ENCODE measurements around the gene GSTA5.
"Not testable (repeated sequence)": the region's sequence is repeated elsewhere in the genome, so short reads cannot be mapped to it uniquely, and the experiment has no call there.

GSTA5 gene

DNA sequence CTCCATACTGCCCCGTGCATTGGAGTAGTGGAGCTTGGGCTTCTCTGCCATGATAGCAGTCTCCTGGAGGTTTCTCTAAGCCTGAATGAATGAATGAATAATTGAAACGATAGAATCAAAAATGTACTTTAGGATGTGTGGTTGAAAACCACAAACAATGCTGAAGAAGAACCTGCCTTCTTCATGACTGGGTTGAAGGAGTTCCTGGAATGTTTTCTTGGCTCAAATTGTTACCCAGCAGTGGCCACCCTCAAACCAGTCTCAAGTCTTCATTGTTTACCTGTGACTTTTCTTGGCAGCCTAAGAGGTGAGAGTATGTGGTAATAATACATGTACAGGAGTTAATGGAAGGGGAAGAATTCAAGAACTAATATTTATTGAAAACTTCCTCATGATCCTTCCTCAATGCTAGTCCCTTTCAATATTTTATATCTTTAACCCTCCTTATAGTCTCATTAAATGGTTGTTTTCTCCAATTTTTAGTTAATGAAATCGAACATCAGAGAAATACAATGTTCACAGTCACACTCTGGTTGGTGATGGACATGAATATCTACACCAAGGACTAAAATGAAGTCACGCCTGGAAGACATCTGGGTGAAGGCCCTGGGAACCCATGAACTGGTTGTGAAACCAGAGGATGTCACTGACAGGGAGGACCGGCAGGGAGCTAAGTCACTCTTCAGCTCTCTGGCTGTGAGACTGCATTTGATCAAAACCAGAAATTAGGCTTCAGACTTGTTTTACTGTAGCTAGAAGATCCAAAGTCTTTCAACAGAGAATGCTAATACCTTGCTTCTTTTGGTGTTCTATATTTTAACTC is at the start of gene GSTA5:
TSS of gene GSTA5 (minus strand) at position 51 of the 823 bp plus-strand sequence.
- no peak for DNase-seq

DNA sequence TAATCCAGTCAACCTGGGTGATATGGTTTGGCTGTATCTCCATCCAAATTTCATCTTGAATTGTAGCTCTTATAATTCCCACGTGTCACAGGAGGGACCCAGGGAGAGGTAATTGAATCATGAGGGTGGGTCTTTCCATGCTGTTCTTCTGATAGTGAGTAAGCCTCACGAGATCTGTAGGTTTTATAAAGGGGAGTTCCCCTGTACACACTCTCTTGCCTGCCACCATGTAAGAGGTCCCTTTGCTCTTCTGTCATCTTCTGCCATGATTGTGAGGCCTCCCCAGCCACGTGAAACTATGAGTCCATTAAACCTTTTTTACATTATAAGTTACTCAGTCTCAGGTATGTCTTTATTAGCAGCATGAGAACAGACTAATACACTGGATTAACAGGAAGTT is 49.4 kb upstream of the GSTA5 start:
- DNase-seq, result no peak

GRCh38 chr6:52887910-52888524 is 47.4 kb upstream of the GSTA5 start:
- no peak for DNase-seq

- DNase-seq, result peak; percentile 63 to 77
Observed at GRCh38 chr6:52881996-52882841, 41.6 kb upstream of the GSTA5 start.

DNA sequence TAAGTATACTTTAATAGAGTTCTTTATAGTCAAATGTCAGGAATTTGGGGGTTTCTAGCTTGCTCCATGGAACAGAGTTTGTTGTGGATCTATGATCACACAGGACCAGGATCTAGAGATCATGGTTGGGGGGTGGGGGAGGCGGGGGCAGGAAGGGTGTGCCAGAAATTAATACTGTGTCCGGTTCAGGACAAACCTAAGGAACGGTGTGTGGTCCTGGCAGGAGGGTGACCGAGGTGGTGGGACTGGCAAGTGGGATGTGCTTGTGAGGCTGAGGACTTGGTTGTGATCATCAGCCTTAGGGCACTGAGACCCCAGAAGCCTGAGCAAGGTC is 41.0 kb upstream of the GSTA5 start:
- no peak for DNase-seq

- DNase-seq, result no peak
Observed at GRCh38 chr6:52877786-52878185, 37.2 kb upstream of the GSTA5 start.

- no peak for DNase-seq
Observed at GRCh38 chr6:52877168-52877567, 36.6 kb upstream of the GSTA5 start.

DNA sequence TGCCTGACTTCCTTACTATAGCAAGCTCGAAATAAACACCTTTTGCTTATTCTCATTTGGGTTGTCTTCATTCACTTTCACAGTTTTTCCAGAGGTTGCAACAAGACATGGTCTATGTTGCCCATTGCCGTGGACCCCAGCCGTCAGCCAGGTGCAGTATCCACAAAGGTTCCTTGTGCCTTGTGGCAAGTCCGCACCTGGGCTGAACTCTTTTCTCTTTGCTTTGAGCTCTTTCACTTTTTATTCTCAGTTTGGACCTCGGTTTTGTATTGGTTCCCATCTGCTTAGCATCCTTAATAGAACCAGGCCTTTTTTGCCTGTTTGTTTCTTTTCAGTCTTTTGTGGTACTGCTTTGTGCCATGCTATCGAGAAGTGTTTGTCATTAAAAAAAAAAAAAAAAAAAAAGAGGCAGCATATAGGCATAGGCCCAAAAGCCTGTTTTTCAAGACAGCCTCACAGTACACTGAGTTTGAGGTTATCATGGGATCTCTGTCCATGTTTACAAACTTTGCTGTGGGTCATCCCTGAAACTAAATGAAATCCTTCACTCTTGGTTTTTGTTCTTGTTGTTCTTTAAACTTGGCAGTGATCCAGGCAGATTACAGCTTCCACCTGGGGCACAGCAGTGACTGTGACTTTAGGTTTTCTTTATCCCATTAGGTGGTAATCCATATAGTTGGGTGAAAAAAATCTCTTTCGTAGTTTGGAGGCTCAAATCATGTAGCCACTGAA is 35.6 kb upstream of the GSTA5 start:
- DNase-seq, result peak in 1 of 2 experiments; percentile 3

GRCh38 chr6:52872031-52872430 is 31.4 kb upstream of the GSTA5 start:
- DNase-seq, result peak; percentile 28 to 41

DNA sequence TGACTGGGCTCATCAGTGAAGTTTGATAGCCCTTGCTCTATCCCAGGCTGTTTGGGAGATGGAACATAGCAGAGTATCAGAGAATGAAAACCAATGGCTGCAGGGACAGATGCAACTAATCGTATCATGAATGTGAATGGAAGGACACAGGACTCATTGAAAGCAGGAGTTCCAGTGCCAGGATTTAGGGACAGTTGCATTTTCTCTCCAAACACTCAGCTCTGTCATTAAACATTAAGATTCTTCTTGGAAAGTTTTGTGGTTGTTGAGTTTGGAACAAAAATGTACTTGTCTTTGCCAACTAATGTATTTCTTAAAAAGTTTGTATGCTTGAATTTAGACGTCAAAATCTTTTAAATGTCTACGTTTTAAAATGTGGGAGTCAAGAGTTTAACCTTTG is 31.0 kb upstream of the GSTA5 start:
- no peak for DNase-seq

- not testable (repeated sequence) for DNase-seq
Observed at GRCh38 chr6:52870335-52871091, 29.9 kb upstream of the GSTA5 start.

- DNase-seq, result not testable (repeated sequence)
Observed at GRCh38 chr6:52868899-52869298, 28.3 kb upstream of the GSTA5 start.

DNA sequence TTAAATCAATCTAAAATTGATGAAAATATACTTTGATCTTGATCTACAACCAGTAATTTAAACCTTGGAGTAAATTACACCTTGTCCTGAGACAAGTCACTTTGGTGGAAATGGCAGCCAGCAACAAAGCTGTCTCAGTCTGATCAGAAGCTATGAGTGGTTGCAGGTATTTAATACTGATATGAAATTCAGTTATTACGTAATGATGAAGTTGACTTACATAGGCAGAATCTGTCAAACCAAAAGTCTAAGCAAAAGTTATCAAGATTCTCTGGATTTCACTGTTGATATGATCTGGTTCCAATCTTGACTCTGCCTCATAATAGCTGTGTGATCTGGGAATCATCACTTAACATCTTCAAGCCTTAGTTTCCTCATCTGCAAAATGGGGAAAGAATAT is 27.6 kb upstream of the GSTA5 start:
- no peak for DNase-seq

DNA sequence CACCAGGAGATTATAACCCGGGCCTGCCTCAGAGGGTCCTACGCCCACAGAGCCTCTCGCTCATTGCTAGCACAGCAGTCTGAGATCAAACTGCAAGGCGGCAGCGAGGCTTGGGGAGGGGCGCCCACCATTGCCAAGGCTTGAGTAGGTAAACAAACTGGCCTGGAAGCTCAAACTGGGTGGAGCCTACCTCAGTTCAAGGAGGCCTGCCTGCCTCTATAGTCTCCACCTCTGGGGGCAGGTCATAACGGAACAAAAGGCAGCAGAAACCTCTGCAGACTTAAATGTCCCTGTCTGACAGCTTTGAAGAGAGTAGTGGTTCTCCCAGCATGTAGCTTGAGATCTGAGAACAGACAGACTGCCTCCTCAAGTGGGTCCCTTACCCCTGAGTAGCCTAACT is 20.5 kb upstream of the GSTA5 start:
- DNase-seq, result not testable (repeated sequence)

DNA sequence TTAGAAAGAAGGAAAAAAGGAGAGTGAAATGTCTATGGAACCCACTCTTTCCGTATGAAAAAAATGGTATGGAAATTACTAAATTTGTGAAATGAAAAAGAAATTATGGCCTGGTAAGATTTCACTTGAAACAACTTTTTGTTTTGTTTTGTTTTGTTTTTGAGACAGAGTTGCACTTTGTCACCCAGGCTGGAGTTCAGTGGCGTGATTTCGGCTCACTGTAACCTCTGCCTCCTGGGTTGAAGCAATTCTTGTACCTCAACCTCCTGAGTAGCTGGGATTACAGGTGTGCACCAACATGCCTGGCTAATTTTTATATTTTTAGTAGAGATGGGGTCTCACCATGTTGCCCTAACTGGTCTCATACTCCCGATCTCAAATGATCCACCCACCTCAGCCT is 17.8 kb upstream of the GSTA5 start:
- no peak for DNase-seq

GRCh38 chr6:52856137-52856536 is 15.5 kb upstream of the GSTA5 start:
- not testable (repeated sequence) for DNase-seq

DNA sequence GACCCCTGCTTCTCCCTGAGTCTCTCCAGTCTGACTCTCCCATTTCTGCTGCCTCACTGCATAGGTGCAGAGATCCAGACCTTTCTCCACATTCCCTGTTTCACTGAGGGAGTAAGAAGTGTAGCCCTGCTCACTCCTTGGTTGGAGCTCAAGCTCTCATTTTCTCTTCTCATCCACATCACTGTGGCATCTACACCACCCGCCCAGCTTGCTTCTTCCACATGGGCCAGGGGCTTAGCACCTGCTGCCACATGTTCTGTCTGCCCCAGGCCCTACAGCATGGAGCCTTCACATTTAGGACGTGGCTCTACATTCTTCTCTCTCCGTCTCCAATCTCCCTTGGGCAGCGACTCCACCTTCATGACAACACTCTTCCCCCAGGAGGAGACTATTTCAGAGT is 8.5 kb upstream of the GSTA5 start:
- no peak for DNase-seq

GRCh38 chr6:52846002-52846401 is 5.4 kb upstream of the GSTA5 start:
- no peak for DNase-seq

DNA sequence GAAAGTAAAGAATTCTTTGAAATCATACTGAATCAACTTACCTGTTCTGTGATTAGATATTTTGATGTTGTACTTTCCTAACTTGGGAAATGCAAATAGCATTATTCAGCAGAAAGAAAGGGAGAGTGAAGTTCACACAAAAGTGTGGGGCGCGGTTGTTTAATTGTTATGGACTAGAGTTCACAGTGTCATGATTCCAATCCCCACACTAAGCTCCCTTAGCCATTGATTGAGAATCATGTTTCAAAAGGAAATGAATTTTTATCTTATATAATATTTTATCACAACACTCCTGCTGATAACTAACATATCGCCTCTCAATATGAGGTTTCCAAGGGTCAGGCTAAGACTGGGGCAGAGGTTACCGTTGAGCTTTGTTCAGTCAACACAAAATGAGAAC is 3.0 kb upstream of the GSTA5 start:
- DNase-seq, result no peak

- peak; percentile 24 to 52 for DNase-seq
Observed at GRCh38 chr6:52839124-52840055, 1.2 kb downstream of the GSTA5 start.

GRCh38 chr6:52834481-52834880 is 6.1 kb downstream of the GSTA5 start:
- no peak for DNase-seq
